ENCODE data around the gene MYL11. TPM values are rescaled to one million over a fixed set of nuclear protein-coding genes. Genes with fewer than 3 reads are reported as not detected.
"Not testable (repeated sequence)": the region's sequence is repeated elsewhere in the genome, so short reads cannot be mapped to it uniquely, and the experiment has no call there.

MYL11 gene
- 0.58 TPM in 1 of 2 replicates, not detected in the other for total RNA-seq (2014; rRNA removed; shearing (Covaris generic))

- no peak for DNase-seq (ENCODE audit: low spot score)
- in situ Hi-C loops (cut with HindIII; ENCODE audit: low sequenced_read_pairs): no loop called here
These were observed at the start of gene MYL11 for GRCh38 chr16:30374538-30374937. Gene MYL11 (plus strand): TSS chr16:30374802. CDS start chr16:30374858, 56 bp downstream.

GRCh38 chr16:30334473-30334989 is 40.1 kb upstream of the MYL11 start:
- peak; percentile 40 for DNase-seq (ENCODE audit: low spot score)
- in situ Hi-C loops (cut with HindIII; ENCODE audit: low sequenced_read_pairs): not testable (repeated sequence)

DNA sequence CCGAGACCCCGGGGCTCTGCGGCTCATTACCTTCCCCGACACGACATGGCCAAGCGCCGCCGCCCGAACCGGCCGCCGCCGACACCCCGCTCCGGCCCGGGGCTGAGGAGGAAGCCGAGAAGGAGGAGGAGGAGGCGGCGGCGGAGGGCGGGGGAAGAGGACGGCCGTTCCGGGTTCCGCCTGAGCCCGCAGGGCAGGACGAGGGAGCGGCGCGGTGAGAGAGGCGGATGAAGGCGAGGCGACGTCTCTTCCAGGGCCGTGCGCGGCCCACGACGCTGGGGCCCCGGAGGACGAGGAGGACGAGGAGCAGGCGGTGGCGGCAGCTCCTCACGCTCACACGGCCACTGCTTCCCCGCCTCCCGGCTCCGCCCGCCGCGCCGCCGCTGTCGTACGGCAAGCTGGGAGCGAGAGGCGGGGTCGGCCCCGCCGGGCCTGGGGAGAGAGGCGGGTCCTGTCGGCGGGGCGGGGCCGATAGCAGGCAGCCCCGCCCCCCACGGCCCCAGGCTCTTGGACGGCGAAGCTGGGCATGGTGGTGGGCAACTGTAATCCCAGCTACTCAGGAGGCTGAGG is 39.5 kb upstream of the MYL11 start:
- peak; percentile 77 for DNase-seq (ENCODE audit: low spot score)
- in situ Hi-C loops (cut with HindIII; ENCODE audit: low sequenced_read_pairs): not testable (repeated sequence)

- in situ Hi-C loops (cut with HindIII; ENCODE audit: low sequenced_read_pairs): no loop called here
- peak; percentile 37 for DNase-seq (ENCODE audit: low spot score)
These were observed 38.8 kb upstream of the MYL11 start for GRCh38 chr16:30335598-30336474.

- DNase-seq (ENCODE audit: low spot score); in situ Hi-C loops (cut with HindIII; ENCODE audit: low sequenced_read_pairs): not testable (repeated sequence)
These were observed 36.6 kb upstream of the MYL11 start for GRCh38 chr16:30337964-30338357.

GRCh38 chr16:30338715-30339114 is 35.9 kb upstream of the MYL11 start:
- in situ Hi-C loops (cut with HindIII; ENCODE audit: low sequenced_read_pairs): not testable (repeated sequence)

GRCh38 chr16:30340621-30341020 is 34.0 kb upstream of the MYL11 start:
- in situ Hi-C loops (cut with HindIII; ENCODE audit: low sequenced_read_pairs): no loop called here
- DNase-seq (ENCODE audit: low spot score): no peak

More at GRCh38 chr16:30338715-30339114, 35.9 kb upstream of the MYL11 start:
- not testable (repeated sequence) for DNase-seq (ENCODE audit: low spot score)

GRCh38 chr16:30341971-30342370 is 32.6 kb upstream of the MYL11 start:
- DNase-seq (ENCODE audit: low spot score); in situ Hi-C loops (cut with HindIII; ENCODE audit: low sequenced_read_pairs): not testable (repeated sequence)

GRCh38 chr16:30342751-30343490 is 31.7 kb upstream of the MYL11 start:
- in situ Hi-C loops (cut with HindIII; ENCODE audit: low sequenced_read_pairs): no loop called here
- no peak for DNase-seq (ENCODE audit: low spot score)

DNA sequence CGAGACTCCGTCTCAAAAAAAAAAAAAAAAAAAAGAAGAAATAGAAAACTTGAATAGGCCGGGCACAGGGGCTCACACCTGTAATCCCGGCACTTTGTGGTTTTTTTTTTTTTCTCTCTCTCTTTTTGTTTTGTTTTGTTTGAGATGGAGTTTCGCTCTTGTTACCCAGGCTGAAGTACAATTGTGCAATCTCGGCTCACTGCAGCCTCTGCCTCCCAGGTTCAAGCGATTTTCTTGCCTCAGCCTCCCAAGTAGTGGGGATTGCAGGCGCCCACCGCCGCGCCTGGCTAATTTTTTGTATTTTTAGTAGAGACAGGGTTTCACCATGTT is 31.1 kb upstream of the MYL11 start:
- DNase-seq (ENCODE audit: low spot score); in situ Hi-C loops (cut with HindIII; ENCODE audit: low sequenced_read_pairs): not testable (repeated sequence)

DNA sequence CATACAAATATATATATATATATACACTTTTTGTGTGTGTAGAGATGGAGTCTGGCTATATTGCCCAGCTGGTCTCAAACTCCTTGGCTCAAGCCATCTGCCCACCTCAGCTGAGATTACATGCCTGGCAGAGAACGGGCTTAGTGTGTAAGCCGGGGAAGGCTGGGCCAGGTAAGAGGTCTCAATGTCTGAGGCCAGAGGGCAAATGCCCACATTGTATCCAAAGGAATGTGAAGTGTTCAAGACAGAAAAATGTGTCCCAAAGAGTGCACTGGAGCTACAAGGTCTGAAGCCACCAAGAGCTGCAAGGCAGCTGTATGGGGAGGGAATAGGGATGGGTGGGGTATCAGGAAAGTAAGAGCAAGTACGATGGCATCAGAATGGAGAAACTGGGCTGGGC is 28.3 kb upstream of the MYL11 start:
- in situ Hi-C loops (cut with HindIII; ENCODE audit: low sequenced_read_pairs): no loop called here
- DNase-seq (ENCODE audit: low spot score): no peak

DNA sequence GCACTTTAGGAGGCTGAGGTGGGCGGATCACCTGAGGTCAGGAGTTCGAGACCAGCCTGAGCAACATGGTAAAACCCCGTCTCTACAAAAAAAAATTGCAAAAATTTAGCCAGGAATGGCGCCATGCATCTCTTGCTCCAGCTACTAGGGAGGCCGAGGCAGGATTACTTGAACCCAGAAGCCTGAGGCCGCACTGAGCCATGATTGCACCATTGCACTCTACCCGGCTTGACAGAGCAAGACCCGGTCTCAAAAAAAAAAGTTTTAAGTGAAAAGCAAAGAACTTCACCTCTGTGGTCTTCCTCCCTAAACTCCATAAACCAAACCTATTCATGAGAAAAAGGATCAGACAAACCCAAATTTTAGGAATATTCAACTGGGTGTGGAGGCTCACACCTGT is 26.5 kb upstream of the MYL11 start:
- in situ Hi-C loops (cut with HindIII; ENCODE audit: low sequenced_read_pairs): no loop called here
- DNase-seq (ENCODE audit: low spot score): no peak

GRCh38 chr16:30348929-30349328 is 25.7 kb upstream of the MYL11 start:
- no peak for DNase-seq (ENCODE audit: low spot score)
- in situ Hi-C loops (cut with HindIII; ENCODE audit: low sequenced_read_pairs): no loop called here

DNA sequence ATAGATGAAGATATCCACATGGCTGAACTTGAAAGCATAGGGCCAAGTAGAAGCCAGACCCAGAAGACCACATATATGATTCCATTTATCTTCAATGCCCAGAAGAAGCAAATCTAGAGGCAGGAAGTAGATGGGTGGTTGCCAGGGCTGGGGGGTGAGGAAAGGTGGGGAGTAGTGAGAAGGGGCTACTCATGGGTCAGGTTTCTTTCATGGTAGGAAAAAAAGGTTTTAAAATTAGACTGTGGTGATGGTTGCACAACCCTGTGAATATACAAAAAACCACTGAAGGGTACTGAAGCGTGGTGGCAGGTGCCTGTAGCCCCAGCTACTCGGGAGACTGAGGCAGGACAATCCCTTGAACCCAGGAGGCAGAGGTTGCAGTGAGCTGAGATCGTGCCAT is 24.9 kb upstream of the MYL11 start:
- no peak for DNase-seq (ENCODE audit: low spot score)
- in situ Hi-C loops (cut with HindIII; ENCODE audit: low sequenced_read_pairs): no loop called here

DNA sequence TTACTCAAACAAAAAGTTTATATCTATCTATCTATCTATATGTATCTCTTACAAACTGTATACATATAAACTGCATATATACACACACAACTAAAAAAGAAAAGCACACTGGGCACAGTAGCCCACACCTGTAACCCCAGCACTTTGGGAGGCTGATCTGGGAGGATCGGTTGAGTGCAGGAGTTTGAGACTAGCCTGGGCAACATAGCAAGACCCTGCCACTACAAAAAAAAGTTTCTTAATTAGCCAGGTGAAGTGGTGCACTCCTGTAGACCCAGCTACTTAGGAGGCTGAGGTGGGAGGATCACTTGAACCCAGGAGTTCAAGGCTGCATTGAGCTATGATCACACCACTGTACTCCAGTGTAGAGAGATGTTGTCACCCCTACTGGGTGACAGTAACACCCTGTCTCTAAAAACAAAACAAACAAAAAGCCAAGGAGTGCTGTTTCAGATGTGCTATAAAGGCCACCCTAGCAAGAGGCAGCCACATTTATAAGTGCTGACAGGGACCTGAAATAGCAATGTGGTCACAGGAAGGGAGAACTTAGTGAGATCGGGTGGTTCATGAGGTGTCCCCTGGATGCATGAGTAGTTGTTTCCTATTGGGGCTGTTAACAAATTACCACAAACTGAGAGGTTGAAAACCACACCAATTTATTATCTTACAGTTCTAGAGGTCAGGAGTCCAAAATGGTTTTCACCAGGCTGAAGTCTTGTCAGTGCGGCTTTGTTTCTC is 24.3 kb upstream of the MYL11 start:
- no peak for DNase-seq (ENCODE audit: low spot score)
- in situ Hi-C loops (cut with HindIII; ENCODE audit: low sequenced_read_pairs): no loop called here

- DNase-seq (ENCODE audit: low spot score): no peak
- in situ Hi-C loops (cut with HindIII; ENCODE audit: low sequenced_read_pairs): no loop called here
These were observed 23.6 kb upstream of the MYL11 start for GRCh38 chr16:30351001-30351441.

GRCh38 chr16:30351586-30352419 is 22.8 kb upstream of the MYL11 start:
- peak; percentile 81 for DNase-seq (ENCODE audit: low spot score)

More at GRCh38 chr16:30351586-30352419, 22.8 kb upstream of the MYL11 start:
- in situ Hi-C loops (cut with HindIII; ENCODE audit: low sequenced_read_pairs): no loop called here
